ENCODE results near the gene GLIS1.
A peak's percentile ranks its signal among the peaks of the same experiment; 100 is the strongest.

DNA sequence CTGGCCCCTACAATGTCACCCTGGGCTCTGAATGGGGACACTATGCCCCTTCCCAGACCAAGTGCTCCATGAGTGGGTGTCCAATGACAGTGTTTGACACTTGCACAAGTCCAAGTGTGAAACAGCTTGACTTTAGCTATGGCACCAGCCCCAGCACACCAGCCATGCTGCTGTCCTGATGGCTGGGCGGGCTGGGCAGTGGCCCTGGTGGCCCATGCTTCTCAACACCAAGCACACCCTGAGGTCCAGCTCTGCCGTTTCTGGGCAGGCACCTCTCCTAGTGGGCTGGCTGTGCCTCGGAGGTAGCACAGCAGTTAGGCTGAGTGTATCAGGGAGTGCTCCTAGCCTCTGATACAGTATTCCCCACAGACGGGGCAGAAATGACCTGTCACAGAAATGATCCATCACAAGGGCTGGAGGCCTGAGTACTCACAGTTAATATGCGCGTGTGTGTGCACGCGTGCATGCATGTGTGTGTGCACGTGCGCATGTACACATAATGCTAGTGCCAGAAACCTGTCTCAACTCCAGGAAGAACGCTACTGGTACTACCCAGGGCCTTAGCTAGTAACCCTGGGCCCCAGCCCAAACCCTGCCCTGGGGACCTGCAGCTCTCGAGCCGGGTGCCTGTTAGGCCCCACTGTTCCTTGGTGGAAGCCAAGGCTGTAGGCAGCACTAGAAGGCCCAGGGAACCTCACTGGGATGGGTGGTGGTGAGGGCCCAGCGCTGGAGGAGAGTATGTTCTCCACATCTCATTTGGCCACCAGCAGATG lies 145.8 kb downstream of the GLIS1 start:
- TF ChIP-seq, protein P1, sequence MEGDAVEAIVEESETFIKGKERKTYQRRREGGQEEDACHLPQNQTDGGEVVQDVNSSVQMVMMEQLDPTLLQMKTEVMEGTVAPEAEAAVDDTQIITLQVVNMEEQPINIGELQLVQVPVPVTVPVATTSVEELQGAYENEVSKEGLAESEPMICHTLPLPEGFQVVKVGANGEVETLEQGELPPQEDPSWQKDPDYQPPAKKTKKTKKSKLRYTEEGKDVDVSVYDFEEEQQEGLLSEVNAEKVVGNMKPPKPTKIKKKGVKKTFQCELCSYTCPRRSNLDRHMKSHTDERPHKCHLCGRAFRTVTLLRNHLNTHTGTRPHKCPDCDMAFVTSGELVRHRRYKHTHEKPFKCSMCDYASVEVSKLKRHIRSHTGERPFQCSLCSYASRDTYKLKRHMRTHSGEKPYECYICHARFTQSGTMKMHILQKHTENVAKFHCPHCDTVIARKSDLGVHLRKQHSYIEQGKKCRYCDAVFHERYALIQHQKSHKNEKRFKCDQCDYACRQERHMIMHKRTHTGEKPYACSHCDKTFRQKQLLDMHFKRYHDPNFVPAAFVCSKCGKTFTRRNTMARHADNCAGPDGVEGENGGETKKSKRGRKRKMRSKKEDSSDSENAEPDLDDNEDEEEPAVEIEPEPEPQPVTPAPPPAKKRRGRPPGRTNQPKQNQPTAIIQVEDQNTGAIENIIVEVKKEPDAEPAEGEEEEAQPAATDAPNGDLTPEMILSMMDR (IDR thresholded peaks at IDR 0.05): peak in 1 of 7 experiments; percentile 0
- TF ChIP-seq POLR2AphosphoS5 (IDR thresholded peaks at IDR 0.05): no peak
- TF ChIP-seq POLR2A (IDR thresholded peaks at IDR 0.05): no peak

Measured in stomach (tissue), 4 donors.